Cardiac fibroblast (primary cell): Measurements from ENCODE around the gene TSC22D1.

Experiments used
- DNase-seq, 2 donors: peaks; one replicate each; pipeline versions ENCODE4 v3.0.0 to v3.0.0-alpha.2; 2010; ENCODE audit warnings: low read depth in 2 of 2
- H3K4me3 ChIP-seq, 2 donors: replicated peaks in 1 of 2; 1 replicate in 1 of 2; 2 replicates in 1 of 2; pipeline ENCODE4 v1.5.1; 2011; ENCODE audit warnings: low read depth in 2 of 2, low read length in 2 of 2, mild to moderate bottlenecking in 2 of 2, moderate library complexity in 1 of 2
- TF ChIP-seq, protein P1 (sequence below): IDR thresholded peaks from one replicate; pipeline ENCODE4 v1.5.1; 2011; ENCODE audit warnings: low read depth, mild to moderate bottlenecking, low read length, inconsistent platforms

TSC22D1 gene

DNA sequence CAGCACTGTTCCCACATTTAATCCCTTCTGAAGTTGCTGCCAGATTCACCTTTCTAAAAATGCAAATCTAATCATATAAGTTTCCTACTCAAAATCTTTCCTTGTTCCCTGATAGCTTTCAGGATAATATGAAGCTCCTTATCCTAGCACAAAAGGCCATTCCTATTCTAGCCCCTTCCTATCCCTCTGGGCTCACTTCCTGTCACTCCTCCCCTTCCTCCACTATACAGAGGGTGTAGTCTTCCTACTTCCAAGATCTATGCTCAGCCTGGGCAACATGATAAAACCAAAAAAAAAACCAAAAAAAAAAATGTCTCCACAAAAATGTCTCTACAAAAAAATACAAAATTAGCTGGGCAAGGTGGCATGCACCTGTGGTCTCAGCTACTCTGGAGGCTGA is 78.3 kb downstream of the TSC22D1 start:
- no peak for DNase-seq
- H3K4me3 ChIP-seq: no peak overlapping the region
- TF ChIP-seq, protein P1, sequence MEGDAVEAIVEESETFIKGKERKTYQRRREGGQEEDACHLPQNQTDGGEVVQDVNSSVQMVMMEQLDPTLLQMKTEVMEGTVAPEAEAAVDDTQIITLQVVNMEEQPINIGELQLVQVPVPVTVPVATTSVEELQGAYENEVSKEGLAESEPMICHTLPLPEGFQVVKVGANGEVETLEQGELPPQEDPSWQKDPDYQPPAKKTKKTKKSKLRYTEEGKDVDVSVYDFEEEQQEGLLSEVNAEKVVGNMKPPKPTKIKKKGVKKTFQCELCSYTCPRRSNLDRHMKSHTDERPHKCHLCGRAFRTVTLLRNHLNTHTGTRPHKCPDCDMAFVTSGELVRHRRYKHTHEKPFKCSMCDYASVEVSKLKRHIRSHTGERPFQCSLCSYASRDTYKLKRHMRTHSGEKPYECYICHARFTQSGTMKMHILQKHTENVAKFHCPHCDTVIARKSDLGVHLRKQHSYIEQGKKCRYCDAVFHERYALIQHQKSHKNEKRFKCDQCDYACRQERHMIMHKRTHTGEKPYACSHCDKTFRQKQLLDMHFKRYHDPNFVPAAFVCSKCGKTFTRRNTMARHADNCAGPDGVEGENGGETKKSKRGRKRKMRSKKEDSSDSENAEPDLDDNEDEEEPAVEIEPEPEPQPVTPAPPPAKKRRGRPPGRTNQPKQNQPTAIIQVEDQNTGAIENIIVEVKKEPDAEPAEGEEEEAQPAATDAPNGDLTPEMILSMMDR: no peak

DNA sequence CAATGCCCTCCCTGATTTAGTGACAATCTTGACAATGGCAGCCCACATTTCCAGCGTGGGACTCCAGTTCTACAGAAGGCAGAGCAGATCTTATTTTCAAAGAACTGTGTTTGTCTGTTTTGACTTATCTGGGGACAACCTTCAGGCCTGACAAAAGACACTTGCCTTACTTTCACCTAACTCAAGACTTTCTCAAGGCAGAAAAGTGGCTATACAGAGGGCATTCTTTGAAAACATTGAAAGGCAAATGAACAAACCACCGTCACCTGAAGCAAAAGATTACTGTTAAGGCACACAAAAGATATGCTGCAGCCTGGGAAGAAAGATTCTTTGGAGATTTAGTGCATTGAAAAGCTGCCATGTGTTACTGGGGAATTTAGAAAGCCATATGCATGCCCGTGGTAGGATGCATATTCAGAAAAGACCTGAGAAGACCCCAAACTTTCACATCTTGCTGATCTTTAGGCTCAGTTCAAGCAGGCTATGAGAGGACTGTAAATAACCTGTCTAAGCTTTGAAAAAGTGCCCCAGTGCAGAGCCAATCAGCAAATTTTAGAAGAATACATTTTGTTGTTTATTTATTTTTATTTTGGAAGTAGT is 82.8 kb downstream of the TSC22D1 start:
- TF ChIP-seq, protein P1: no peak
- no peak for DNase-seq
- H3K4me3 ChIP-seq: no peak overlapping the region

DNA sequence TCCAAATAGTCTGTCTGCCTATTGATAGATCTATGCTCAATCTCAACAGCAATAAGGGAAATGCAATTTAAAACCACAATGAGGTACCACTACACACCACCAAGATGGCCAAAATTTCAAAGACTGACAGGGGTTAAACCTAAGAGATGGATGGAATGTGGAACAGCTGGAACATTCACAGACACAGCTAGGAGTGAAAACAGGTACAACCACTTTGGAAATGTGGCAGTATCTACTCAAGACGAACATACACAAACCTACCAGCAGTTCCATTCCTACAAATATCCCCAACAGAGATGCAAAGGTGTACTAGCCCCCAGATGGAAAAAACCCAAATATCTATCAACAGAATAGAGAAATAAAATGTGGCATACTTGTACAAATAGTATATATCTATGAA is 86.4 kb downstream of the TSC22D1 start:
- DNase-seq: no peak
- H3K4me3 ChIP-seq: no peak overlapping the region
- TF ChIP-seq, protein P1: no peak

DNA sequence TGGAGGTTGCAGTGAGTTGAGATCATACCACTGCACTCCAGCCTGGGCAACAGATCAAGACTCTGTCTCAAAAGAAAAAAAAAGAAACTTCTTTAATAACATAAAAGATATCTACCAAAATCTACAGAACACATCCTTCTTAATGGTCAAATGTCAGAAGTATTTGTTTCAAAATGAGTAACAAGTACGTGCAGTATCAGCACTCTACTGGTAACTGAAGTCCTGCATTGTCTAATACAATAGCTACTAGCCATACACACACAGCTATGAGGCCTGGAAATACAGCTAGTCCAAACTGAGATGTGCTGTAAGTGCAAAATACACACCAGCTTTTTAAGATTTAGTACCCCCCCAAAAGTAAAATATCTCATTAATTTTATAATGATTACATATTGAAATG is 88.1 kb downstream of the TSC22D1 start:
- no peak for DNase-seq
- no peak overlapping the region for H3K4me3 ChIP-seq
- TF ChIP-seq, protein P1: no peak

DNA sequence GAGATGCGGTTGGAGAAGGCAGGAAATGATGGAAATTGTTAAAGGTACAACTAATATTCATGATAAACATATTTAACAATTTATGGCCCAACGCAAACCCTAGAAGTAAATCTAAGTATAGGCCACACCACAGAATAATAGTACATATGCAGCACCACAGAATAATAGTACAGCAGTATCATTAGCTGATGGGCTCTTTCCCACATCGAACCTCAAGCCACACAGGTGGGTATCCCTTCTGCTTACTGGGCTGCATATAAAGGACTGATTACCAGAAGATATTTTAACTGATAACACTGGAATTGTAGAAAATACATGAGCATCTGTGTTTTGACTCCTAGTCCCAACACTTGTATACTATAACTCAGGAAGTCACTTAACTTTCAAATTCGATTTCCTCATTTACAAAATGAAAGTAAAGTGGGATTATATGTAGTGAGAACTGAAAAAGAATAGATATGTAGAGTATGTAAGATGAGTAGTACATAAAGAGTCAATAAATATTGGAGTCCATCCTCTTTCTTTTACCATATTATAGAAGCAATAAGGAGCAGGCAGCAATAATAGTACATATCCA is 91.5 kb downstream of the TSC22D1 start:
- TF ChIP-seq, protein P1: no peak
- H3K4me3 ChIP-seq: no peak overlapping the region
- DNase-seq: no peak

DNA sequence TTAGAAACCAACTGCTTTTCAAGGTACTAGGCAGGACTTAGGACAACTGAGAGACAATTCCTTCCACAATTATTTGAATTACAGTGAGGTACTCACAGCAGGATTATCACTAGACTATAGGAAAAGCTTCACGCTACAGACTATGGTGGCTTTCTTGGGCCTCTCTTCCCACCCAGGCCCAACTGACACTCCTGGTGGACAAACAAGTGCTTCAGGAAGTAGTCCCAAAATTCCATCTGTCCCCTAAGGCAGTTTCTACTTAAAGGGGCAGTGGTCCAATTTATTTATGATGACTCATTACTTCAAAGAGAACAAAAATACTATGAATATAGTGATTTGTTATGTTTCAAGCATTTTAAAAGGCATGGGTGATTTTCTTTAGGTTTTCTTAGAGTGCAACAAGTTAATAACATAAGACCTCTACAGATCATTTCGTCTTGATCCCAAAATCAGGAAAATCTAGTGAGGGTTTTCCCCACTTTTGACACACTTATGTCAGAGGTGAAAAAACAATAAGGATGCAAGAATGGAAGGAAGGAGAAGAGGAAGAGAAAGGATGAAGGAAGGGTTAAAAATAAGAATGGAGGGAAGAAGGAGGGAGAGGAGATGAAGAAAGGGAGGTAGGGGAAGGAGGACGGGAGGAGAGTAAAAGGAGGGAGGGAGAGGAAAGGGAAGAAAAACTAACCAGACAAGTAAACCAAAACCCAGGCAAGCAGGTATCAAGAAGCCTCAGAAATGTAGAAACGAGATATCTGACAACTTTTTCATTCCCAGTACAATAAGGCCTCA is 101.8 kb downstream of the TSC22D1 start:
- DNase-seq: peak; percentile 22 to 25
- no peak overlapping the region for H3K4me3 ChIP-seq
- TF ChIP-seq, protein P1: no peak
